ENCODE measurements around the gene SORBS2.

The SORBS2 gene

GRCh38 chr4:185535612-185536410 lies 276.2 kb downstream of the SORBS2 start:
- Histone ChIP-seq H3K9me3 (ENCODE audit: insufficient read depth, low read depth, low read length) (no peaks in the 10 kb centered on the region), H3K36me3 (ENCODE audit: insufficient read depth, low read depth, low read length) (no peaks in the 10 kb centered on the region), H3K27ac (ENCODE audit: low read length) (no peak overlapping the region), H3K4me3 (ENCODE audit: low read length) (peak overlapping the region; percentile 75), H3K9ac (ENCODE audit: low read depth, low read length) (no peak overlapping the region), H3K4me1 (ENCODE audit: insufficient read depth, low read length) (peaks cover 5% of the 10 kb centered on the region; the same call in 1 of the 2 replicates), H3K27me3 (ENCODE audit: insufficient read depth, low read length) (peaks cover 38% of the 10 kb centered on the region)

All from iPS-20b (cell line).